Globus pallidus (tissue), 1 donor: ENCODE results near the gene FLNC.
A peak's percentile ranks its signal among the peaks of the same experiment; 100 is the strongest.

Experiments
- DNase-seq: peaks from one replicate; pipeline ENCODE4 v3.0.0-alpha.2; 2015; ENCODE audit warnings: low spot score

FLNC gene

DNA sequence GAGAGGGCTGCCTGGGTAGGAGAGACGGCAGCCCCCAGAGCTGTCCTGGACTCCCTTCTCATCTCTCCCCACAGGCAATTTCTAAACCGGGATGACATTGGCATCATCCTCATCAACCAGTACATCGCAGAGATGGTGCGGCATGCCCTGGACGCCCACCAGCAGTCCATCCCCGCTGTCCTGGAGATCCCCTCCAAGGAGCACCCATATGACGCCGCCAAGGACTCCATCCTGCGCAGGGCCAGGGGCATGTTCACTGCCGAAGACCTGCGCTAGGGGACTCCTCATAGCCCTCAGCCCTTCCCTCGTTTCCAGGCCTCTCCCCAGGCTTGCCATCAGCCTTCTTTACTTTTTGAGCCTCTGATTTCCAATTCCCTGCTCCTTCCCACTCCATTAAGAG, 35.1 kb downstream of the FLNC start:
- DNase-seq = no peak

DNA sequence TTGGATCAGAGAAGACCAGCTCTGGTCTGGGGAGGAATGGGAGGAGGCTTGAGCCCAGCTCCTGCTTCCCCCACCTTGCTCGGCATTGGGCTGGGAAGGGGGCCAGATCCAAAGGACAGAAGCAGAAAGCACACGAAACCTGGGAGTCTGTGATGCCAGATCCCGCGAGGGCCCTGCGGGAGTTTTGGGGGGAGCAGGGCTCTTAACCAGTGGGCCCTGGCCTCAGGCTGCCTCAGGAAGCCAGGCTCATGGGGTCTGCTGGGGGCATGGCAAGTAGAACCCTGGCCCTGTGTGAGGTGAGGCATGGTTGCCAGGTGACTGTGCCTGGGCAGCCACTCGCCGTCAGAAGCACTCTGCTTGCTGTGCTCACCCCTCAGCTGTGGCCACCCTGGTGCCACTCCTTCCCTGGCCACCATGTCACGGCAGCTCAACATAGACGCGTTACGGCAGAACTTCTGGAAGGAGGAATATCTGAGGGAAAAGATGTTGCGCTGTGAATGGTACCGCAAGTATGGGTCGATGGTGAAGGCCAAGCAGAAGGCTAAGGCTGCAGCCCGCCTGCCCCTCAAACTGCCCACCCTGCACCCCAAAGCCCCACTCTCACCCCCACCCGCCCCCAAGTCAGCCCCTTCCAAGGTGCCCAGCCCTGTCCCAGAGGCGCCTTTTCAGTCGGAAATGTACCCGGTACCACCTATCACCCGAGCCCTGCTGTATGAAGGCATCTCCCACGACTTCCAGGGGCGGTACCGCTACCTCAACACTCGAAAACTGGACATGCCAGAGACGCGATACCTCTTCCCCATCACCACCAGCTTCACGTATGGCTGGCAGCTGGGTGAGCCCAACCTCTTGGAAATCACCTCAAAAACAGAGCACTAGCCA, 36.0 kb downstream of the FLNC start:
- DNase-seq = no peak

DNA sequence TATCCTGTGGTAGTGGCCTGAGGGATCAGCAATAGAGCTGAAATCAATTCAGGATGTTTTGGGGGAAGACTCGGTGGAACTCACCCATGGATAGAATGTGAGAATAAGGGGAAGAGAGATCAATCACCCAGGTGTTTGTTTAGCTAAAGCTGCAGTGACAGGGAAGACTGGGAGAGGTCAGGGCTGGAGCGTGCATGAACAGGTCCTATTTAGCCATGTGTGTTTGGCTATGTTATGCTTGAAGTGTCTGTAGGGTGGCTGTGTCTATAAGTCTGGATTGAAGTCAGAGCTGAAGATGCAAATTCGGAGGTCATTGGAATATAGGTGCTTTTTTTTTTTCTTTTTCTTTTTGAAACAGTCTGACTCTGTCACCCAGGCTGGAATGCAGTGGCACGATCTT, 37.0 kb downstream of the FLNC start:
- no peak for DNase-seq

DNA sequence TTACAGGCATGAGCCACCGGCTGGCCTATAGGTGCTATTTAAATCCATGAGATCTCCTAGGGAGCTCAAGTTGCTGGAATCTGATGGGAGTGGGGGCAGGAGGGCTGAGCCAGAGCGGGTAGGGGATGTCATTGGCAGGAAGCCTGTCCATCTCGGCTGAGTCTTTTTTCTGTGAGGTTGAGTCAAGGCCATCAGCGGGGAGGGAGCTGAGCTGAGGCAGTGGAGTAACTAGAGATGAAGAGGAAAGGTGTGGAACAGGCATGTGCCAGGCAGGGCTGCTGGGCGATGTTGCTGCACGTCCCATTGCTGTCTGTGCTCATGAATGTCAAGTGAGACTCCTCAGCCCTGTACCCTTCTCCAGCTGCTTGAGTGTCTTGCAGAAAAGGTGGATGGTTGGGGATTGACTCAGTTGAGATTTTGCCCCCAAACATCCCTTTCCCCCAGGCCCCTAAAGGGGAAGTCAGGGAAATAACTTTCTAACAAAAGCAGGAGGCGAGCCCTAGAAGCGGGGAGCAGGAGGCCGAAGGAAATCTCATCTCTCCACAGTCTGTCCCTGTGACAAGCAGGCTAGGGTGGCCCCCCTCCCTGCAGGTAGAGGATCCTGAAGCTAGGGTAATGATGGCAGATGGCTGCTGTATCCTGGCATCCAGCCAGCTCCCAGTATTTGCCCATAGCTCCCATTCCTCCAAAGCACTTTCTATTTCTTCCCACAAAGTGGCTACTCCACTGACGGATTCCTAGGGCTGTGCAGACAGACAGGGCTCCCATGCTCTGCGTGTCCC, 37.8 kb downstream of the FLNC start:
- no peak for DNase-seq

- DNase-seq = no peak
Observed at GRCh38 chr7:128868624-128869137, 38.5 kb downstream of the FLNC start.

GRCh38 chr7:128869138-128869943, 39.1 kb downstream of the FLNC start:
- peak; percentile 28 for DNase-seq

GRCh38 chr7:128869944-128870285, 39.7 kb downstream of the FLNC start:
- no peak for DNase-seq

DNA sequence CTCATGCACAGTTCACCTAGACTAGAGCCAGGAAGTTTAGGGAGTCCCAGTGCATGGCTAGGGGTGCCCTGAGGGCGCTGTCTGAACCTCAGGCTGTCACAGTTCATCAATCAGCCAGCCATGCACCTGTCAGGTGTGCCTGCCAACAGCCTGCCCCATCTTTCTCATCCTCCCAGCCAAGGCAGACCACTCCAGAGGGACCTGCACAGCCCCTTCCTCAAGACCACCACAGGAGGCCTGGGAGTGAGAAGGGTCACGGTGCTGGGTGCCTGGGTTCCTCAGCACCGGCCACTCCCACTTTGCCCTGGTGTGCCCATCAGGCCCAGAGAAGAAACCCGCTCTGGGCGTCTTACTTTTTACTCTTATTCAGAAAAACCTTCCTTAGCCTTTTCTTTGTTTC, 40.8 kb downstream of the FLNC start:
- no peak for DNase-seq

GRCh38 chr7:128872394-128872824, 42.2 kb downstream of the FLNC start:
- DNase-seq = no peak

GRCh38 chr7:128873234-128873633, 43.0 kb downstream of the FLNC start:
- peak; percentile 15 for DNase-seq

DNA sequence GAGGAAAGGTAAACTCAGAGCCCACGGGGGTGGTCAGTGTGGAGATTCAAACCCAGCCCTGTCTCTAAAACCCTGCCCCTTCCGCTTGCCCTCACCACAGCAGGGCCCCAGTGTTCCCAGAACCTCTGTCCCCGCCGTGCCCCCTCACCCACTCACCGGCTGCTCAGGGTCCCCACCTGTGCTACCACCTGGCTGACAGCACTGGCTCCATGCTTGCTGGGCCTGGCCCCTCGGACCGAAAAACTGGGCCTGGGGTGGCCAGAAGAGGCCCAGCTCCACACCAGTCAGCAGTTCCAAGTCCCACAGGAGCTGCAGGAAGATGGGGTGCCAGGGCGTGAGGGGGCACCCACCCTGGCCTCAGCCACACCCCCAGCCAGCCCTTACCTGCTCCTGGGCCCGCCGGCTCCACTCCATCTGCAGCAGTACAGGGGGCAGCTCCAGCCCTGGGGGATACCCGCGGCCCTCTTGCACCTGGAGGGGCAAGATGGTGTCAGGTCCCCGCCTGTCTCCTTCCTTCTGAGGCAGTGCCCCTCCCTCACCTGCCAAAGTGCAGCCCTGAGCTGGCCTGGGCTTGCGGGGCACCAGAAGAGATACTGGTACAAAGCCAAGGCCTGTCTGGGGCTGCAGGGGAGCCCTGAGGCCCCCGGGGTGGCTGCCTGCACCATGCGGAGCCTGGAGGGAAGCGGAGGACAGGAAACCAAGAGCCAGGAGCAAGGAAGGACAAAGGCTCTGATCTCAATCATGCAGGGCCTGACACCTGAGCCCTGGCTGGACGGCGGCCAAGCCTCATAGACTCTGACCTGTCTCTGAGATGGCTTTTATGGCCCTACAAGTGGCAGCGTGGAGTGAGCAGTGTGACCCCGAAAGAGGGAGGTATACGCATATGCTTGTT, 44.2 kb downstream of the FLNC start:
- no peak for DNase-seq

DNA sequence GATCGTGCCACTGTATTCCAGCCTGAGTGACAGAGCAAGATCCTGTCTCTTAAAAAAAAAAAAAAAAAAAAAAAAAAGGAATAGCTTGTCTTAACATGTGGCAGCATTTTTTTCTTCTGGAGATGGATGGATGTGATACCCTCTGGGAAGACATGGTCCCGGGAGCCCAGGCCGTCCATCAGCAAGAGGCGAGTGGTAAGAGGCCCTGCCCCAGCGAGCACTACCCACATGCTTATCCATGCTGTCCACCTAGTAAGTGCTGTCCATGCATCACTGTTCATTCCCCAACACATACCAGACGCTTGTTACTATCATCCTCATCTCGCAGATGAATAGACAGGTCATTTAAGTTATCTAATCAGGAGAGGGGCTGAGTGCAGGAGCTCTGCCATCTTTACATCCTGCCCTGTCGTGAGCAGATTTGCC, 45.3 kb downstream of the FLNC start:
- no peak for DNase-seq

GRCh38 chr7:128876127-128876526, 45.9 kb downstream of the FLNC start:
- DNase-seq = no peak

DNA sequence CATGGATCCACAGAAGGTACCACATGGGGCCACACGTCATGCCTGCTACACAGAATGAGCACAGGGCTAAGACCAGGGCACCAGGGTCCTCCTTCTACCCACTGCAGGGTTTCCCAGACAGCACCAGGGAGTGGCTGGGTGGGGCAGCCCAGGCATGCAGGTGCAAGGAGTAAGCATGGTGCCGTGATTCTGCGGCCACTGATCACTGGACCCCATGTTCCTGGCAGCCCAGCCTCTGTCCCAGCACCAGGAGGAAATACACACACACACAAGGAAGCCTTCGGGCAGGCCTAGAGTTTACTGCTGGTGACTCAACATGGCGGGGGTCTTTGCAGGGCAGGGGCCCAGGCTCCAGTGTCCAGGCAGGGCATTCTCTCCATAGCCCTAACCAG, 46.4 kb downstream of the FLNC start:
- no peak for DNase-seq

GRCh38 chr7:128876978-128877755, 47.0 kb downstream of the FLNC start:
- DNase-seq = no peak

DNA sequence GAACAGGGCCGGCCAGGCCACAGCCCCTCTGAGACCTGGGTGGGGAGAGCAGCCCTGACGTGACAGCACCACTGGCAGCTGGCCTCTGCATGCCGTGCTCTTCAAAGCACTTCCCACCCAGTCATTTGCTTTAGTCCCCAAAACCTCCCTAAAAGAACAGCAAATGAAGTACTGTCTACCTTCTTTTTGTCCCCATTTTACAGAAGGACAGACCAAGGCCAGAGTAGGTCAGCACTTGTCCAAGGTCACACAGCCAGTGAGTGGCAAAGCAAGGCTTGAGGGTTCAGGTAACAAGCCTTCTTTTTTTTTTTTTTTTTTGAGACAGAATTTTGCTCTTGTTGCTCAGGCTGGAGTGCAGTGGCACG, 47.5 kb downstream of the FLNC start:
- no peak for DNase-seq

DNA sequence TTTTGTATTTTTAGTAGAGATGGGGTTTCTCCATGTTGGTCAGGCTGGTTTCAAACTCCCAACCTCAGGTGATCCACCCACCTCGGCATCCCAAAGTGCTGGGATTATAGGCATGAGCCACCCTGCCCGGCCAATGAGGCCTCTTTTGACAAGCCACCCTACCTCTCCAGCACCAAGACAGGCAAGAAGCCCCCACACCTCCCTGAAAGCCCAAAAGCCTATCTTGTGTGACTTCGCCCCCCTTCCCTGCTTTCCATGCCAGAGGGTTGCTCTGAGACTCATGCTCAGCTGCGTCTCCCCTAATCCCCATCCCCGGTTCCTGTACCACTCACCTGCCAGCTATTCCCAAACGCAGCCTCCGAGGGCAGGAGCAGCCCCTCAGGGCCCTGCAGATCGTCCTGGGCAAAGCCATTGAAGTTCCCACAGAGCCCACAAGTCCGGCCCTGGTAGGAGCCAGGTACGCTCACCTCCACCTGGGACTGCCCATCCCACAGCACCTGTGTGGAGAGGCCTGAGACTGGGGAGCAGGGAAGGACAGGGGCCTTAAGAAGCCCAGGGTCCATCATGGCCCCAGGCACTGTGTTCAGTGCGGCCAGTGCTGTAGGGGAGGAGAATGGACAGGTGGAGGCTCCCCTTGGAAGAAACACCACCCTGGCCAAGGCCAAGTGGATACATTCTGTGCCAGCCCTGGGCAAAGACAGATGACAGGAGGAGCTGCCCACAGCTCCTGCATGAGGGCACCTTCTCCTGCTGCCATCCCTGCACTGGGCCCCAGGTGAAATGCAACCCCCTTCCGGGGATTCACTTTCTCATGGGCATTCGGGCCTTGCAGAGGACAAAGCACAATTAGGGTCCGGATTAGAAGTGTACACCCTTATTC, 48.3 kb downstream of the FLNC start:
- DNase-seq = no peak

DNA sequence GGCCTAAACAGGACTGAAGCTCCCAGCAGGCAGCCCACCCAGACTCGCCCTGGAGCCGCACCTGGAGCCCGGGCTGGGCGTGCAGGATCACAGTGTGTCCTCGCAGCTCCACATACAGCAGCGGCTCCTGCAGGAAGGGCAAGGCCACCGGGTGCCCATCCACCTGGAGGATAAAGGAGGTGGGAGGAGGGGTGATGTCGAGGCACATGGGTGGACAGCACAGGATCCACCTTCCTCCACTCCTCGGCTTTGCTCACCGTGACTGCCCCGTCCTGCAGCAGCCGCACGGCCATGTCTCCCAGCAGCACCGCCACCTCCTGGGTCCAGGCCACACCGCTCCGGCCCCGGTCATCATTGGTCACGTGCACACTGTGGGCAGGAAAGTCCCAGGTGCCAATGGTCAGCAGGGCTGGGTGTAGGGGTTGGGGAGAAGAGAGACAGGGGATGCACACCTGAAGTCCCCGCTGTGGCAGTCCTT, 49.3 kb downstream of the FLNC start:
- DNase-seq = no peak
